Measurements from ENCODE around the gene DRAM1.

DNA sequence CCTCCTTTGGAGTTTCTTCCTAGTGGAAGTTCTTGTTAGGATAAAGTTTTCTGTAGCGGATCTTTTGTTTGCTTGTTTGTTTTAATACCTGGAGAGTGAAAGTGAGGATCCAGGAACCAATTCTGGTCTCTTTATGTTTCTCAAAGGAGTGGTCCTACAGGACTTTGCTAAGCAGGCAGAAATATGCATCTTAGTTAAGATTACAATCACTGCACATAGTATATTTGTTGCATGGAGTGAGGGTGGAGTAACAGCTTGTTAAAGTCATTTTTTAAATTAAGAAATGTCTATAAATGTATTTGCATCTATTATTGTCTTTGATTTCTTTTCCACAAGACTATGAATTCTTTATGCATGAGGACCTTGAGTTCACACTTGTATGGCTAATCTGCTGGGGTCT is 76.7 kb downstream of the DRAM1 start:
- TF ChIP-seq CTCF (IDR thresholded peaks at IDR 0.05), result no peak
- TF ChIP-seq EZH2 (IDR thresholded peaks at IDR 0.05), result no peak
